Retinal pigment epithelial cell (primary cell): ENCODE results near the gene CDKN2A.

ENCODE experiments used
- DNase-seq: peaks from one replicate; pipeline ENCODE4 v3.0.0-alpha.2; 2010; ENCODE audit warnings: low read depth
- H3K4me3 ChIP-seq: 2 replicates; pipeline ENCODE4 v1.5.1; 2011; ENCODE audit warnings: mild to moderate bottlenecking, low read length, control low read depth, moderate library complexity
- TF ChIP-seq, protein P1 (sequence below): conservative IDR thresholded peaks from 2 replicates; pipeline ENCODE4 v1.5.1; 2011; ENCODE audit warnings: low read depth, low read length, control low read depth, inconsistent platforms

The CDKN2A gene

GRCh38 chr9:22036866-22037626 is 42.9 kb upstream of the CDKN2A start:
- H3K4me3 ChIP-seq = no peak overlapping the region
- TF ChIP-seq, protein P1, sequence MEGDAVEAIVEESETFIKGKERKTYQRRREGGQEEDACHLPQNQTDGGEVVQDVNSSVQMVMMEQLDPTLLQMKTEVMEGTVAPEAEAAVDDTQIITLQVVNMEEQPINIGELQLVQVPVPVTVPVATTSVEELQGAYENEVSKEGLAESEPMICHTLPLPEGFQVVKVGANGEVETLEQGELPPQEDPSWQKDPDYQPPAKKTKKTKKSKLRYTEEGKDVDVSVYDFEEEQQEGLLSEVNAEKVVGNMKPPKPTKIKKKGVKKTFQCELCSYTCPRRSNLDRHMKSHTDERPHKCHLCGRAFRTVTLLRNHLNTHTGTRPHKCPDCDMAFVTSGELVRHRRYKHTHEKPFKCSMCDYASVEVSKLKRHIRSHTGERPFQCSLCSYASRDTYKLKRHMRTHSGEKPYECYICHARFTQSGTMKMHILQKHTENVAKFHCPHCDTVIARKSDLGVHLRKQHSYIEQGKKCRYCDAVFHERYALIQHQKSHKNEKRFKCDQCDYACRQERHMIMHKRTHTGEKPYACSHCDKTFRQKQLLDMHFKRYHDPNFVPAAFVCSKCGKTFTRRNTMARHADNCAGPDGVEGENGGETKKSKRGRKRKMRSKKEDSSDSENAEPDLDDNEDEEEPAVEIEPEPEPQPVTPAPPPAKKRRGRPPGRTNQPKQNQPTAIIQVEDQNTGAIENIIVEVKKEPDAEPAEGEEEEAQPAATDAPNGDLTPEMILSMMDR = no peak
- no peak for DNase-seq

DNA sequence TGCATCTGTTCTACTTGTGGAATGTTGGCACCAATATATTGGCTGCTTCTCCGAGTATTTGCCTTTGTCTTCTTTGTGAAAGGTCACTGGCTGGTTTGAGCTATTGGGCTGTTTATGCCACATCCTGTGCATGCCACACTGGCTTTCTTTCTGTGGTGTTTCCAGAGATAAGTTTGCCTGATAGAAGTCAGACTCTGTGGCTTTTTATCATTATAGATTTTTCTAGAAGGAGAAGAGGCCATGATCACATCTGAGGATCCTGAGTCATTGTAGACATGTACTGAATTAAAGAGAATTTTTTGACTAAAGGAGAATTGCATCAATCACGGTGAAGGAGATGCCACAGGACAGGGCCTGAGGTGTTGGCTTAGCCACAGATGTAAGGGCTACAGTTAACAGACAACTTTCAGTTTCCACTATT is 41.4 kb upstream of the CDKN2A start:
- TF ChIP-seq, protein P1 = no peak
- no peak for DNase-seq
- no peak overlapping the region for H3K4me3 ChIP-seq

GRCh38 chr9:22033012-22033630 is 38.9 kb upstream of the CDKN2A start:
- no peak overlapping the region for H3K4me3 ChIP-seq
- TF ChIP-seq, protein P1 = no peak
- DNase-seq = no peak

DNA sequence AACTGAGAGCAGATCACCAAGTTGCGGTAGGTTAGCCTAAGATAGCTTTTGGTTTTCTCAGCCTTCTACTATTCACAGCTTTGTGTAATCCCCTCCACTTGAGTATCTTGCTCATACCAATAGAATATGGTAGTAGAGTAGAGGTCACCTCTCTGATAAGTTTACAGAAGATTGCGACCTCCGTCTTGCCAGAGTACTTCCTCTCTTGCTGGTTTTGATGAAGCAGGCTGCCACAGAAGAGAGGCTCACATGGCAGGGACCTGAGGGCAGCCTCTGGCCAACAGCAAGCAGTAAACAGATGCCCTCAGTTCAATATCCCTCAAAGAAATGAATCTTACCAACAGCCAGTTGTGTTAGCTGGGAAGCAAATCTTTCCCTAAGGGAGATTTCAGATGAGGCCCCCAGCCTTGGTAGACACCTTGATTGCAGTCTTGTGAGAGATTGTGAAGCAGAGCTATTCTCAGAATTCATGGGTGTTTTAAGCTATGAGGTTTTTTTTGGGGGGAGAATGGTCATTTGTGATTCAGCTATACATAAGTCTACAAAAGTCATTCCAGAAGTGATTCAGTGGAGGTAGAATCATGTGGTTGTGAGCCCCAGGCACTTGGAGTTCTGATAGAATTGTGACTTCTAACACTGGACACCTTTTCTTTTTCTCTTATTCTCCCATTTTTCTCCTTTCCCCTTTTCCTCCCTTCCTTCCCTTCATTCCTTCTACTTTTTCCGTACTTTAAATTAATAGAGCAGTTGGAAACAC is 37.6 kb upstream of the CDKN2A start:
- H3K4me3 ChIP-seq = no peak overlapping the region
- DNase-seq = no peak
- TF ChIP-seq, protein P1 = no peak

DNA sequence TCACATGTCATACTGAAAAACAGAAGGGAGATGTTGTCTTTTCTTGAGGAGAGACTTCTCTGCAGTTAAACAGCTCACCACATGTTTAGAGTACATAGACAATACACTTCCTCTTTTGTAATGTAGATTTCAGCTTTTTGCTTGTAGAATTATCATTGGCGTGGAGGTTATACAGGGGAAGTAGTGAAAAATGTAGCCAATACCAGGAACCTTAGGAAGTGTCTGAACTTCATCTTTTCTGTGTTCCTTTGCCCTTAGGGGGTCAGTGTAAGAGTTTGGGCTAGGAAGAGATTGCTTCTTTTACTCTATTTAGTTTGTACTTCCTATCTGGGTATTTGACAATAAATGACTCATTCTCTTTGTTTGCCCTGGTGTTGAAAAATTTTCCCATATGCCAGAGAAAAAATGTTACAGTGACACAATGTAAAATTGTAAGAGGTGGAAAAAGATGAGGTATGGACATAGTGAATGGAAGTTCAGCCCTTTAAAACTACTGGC is 36.0 kb upstream of the CDKN2A start:
- H3K4me3 ChIP-seq = no peak overlapping the region
- TF ChIP-seq, protein P1 = no peak
- DNase-seq = no peak

DNA sequence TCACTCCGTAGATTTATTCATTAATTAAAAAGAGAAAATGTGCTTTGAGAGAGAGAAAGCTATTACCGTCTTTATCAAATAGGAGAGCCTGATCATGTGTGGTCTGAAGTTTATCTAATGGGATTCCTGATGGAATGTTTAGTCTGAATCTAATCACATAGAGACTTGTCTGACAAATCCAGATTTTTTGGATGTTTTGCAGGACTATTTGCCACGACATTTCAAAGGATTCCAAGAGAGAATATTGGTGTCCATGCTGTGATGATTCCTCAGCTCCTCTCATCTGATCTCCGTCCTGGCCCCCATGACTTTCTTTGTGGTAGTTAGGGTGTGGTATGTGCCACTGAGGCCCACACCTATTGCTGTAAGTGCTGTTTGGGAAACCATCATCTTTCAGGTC is 35.0 kb upstream of the CDKN2A start:
- TF ChIP-seq, protein P1 = no peak
- no peak for DNase-seq
- no peak overlapping the region for H3K4me3 ChIP-seq
